Peyer's patch (tissue), 4 donors: ENCODE results near the gene SIM1. TPM values are rescaled to one million over a fixed set of nuclear protein-coding genes. Genes with fewer than 3 reads are reported as not detected.

Source experiments
- DNase-seq, 3 donors: peaks; one replicate each; pipeline ENCODE4 v3.0.0-alpha.2; 2017 to 2019
- H3K27ac ChIP-seq, 4 donors: fragments of 200-600 bp; sonication (generic); one replicate each; pipeline ENCODE4 v1.5.1; 2016 to 2019
- H3K27me3 ChIP-seq, 2 donors: fragments of 200-600 bp; sonication (generic); one replicate each; pipeline ENCODE4 v1.5.1; 2019
- H3K36me3 ChIP-seq, 3 donors: fragments of 200-600 bp; sonication (generic); one replicate each; pipeline ENCODE4 v1.5.1; 2016 to 2019
- H3K4me1 ChIP-seq, 4 donors: fragments of 200-600 bp; sonication (generic); one replicate each; pipeline ENCODE4 v1.5.1; 2016 to 2019
- H3K4me3 ChIP-seq, 4 donors: fragments of 200-600 bp; sonication (generic); 1 replicate in 3 of 4; 2 replicates in 1 of 4; pipeline ENCODE4 v1.5.1; 2016 to 2019; ENCODE audit warnings: mild to moderate bottlenecking in 1 of 4
- H3K9me3 ChIP-seq, 4 donors: fragments of 200-600 bp; sonication (generic); one replicate each; pipeline ENCODE4 v1.5.1; 2016 to 2019; ENCODE audit warnings: mild to moderate bottlenecking in 1 of 4
- POLR2A ChIP-seq, 2 donors: fragments of 450-650 bp; IDR thresholded peaks; one replicate each; pipeline ENCODE4 v1.5.1; 2017; ENCODE audit warnings: antibody characterized with exemption in 2 of 2, mild to moderate bottlenecking in 2 of 2, moderate library complexity in 2 of 2
- total RNA-seq, 4 donors: library from RNA; depleted of rRNA; stranded (reverse); fragments of >200 nt; gene quantifications; one replicate each; pipeline ENCODE4 v1.1.0, GENCODE V29; 2016
- TF ChIP-seq, protein P1 (sequence below), 6 experiments: fragments of 450-650 bp in 4 of 6; fragments of 200-600 bp in 2 of 6; sonication (generic) in 1 of 6; IDR thresholded peaks; one replicate each; pipeline ENCODE4 v1.5.1; 2017 to 2019; ENCODE audit warnings: antibody characterized with exemption in 6 of 6, mild to moderate bottlenecking in 3 of 6, moderate library complexity in 1 of 6

SIM1 gene
- total RNA-seq, 4 donors from 2014 or later = 0.13 TPM; not detected in 3

DNA sequence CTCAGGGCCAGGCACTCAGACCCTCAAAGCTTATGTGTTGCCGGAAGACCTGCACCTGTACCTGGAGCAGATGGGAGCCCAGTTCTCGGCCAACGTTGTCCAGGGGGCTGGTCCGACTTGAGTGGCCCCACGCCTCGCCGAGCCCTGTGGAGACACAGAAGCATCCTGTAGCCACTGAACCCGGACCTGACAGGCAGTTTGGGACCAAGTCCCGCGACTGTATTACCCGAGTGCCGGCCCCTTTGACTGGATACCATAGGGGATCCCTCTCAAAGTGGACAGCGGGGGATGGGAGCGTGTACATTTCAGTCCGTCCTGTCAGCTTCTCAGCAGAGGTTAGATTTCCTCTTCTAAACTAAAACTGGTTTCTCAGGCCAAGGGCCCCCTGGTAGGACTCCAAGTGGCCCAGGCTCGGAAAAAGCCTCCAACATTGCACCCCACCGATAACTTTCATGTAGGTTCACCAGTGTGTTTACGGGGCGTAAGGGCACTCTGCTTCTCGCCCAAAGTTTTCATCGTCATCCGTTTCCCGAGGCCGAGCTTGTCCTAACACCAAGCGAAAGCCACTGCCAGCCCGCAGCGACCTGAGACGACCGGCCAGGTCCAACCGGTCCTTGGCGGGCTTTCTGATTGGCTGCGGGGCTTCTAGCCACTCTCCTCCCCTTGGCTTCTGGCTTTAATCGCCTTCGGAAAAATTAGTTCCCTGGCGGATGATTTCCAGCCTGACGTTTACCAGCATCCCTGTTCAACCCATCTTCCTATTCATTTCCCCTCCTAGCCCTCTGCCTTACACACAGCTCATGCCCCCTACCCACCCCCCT is 10.8 kb downstream of the SIM1 start:
- no peak for TF ChIP-seq POLR2A (IDR thresholded peaks at IDR 0.05)
- TF ChIP-seq, protein P1, sequence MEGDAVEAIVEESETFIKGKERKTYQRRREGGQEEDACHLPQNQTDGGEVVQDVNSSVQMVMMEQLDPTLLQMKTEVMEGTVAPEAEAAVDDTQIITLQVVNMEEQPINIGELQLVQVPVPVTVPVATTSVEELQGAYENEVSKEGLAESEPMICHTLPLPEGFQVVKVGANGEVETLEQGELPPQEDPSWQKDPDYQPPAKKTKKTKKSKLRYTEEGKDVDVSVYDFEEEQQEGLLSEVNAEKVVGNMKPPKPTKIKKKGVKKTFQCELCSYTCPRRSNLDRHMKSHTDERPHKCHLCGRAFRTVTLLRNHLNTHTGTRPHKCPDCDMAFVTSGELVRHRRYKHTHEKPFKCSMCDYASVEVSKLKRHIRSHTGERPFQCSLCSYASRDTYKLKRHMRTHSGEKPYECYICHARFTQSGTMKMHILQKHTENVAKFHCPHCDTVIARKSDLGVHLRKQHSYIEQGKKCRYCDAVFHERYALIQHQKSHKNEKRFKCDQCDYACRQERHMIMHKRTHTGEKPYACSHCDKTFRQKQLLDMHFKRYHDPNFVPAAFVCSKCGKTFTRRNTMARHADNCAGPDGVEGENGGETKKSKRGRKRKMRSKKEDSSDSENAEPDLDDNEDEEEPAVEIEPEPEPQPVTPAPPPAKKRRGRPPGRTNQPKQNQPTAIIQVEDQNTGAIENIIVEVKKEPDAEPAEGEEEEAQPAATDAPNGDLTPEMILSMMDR (IDR thresholded peaks at IDR 0.05) = no peak
- Histone ChIP-seq H3K36me3 (no peaks in the 10 kb centered on the region), H3K27me3 (peaks cover 0 to 39% of the 10 kb centered on the region in 2 donors), H3K4me1 (peaks cover 0 to 11% (median 0%) of the 10 kb centered on the region in 4 donors), H3K9me3 (peaks cover 0 to 13% (median 0%) of the 10 kb centered on the region in 4 donors), H3K4me3 (no peak overlapping the region), H3K27ac (no peak overlapping the region)
- no peak for DNase-seq

GRCh38 chr6:100452998-100453397 is 11.7 kb downstream of the SIM1 start:
- DNase-seq = no peak
- Histone ChIP-seq H3K36me3 (no peaks in the 10 kb centered on the region), H3K27me3 (peaks cover 0 to 39% of the 10 kb centered on the region in 2 donors), H3K27ac (no peak overlapping the region), H3K4me3 (no peak overlapping the region), H3K4me1 (peaks cover 0 to 11% (median 0%) of the 10 kb centered on the region in 4 donors), H3K9me3 (peaks cover 0 to 9% (median 0%) of the 10 kb centered on the region in 4 donors)
- TF ChIP-seq POLR2A (IDR thresholded peaks at IDR 0.05) = no peak
- TF ChIP-seq, protein P1 (IDR thresholded peaks at IDR 0.05) = no peak

DNA sequence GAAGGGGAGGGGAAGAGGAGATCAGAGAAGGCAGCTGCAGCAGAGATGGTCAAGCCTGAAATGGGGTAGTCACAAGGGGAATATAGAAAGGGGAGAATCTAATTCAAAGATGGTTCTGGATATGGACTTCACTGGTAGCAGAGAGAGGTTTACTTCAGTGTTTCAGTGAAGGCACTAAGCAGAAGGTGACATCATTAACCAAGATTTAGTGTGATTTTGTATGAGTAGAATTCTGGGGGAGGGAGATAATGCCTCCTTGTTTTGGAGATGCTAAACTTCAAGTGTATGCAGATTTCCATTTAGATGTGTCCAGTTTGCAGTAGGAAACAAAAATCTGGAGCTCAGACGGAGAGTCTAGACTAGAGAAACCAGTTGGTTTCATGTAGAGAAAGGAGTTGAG is 13.1 kb downstream of the SIM1 start:
- Histone ChIP-seq H3K27me3 (peaks cover 0 to 33% of the 10 kb centered on the region in 2 donors), H3K27ac (no peak overlapping the region), H3K9me3 (peaks cover 0 to 8% (median 0%) of the 10 kb centered on the region in 4 donors), H3K4me3 (no peak overlapping the region), H3K4me1 (peaks cover 0 to 11% (median 0%) of the 10 kb centered on the region in 4 donors), H3K36me3 (no peaks in the 10 kb centered on the region)
- TF ChIP-seq, protein P1 (IDR thresholded peaks at IDR 0.05) = no peak
- TF ChIP-seq POLR2A (IDR thresholded peaks at IDR 0.05) = no peak
- DNase-seq = no peak

DNA sequence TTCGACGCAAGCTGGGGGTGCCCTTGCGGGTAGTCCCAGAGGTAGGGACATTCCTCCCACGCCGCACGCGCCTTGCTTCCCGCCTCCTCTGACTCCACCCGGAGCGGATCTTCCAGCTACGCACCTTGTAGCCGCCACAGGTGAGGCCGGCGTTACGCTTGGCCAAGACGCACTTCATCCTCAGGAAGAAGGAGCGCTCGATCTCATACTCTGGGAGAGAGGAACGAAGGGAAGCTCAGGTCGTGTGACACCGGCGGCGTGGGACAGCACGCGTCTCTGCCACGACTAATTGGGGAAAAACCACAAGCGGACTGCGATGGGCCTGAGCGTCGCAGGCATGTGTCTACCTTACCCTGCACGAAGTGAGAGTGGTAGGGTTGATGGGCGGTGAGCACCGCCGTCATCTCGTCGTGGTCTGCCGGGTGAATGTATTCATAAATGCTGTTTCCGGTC is 15.5 kb downstream of the SIM1 start:
- peaks cover 0 to 5% (median 0%) of the 10 kb centered on the region in 4 donors for H3K9me3 ChIP-seq
- no peak overlapping the region for H3K27ac ChIP-seq
- TF ChIP-seq, protein P1 (IDR thresholded peaks at IDR 0.05) = no peak
- TF ChIP-seq POLR2A (IDR thresholded peaks at IDR 0.05) = no peak
- no peaks in the 10 kb centered on the region for H3K4me1 ChIP-seq
- no peaks in the 10 kb centered on the region for H3K36me3 ChIP-seq
- no peak overlapping the region for H3K4me3 ChIP-seq
- no peak for DNase-seq
- H3K27me3 ChIP-seq = peaks cover 0 to 20% of the 10 kb centered on the region in 2 donors

GRCh38 chr6:100447900-100448748 is 16.6 kb downstream of the SIM1 start:
- Histone ChIP-seq H3K4me3 (no peak overlapping the region), H3K9me3 (no peaks in the 10 kb centered on the region), H3K27me3 (peaks cover 0 to 20% of the 10 kb centered on the region in 2 donors), H3K4me1 (no peaks in the 10 kb centered on the region), H3K36me3 (no peaks in the 10 kb centered on the region), H3K27ac (no peak overlapping the region)
- no peak for DNase-seq
- TF ChIP-seq POLR2A (IDR thresholded peaks at IDR 0.05) = no peak
- TF ChIP-seq, protein P1 (IDR thresholded peaks at IDR 0.05) = no peak
